Stimulated activated naive CD8-positive, alpha-beta T cell treated with anti-CD3 and anti-CD28 coated beads, Interleukin-15, Interleukin-2, amounts not matched to agents 100 U/mL and 50 U/mL, for 24 hours (primary cell): ENCODE measurements around the gene UMAD1.
A peak's percentile ranks its signal among the peaks of the same experiment; 100 is the strongest.

Experiments
- ATAC-seq: fragments of 150-1000 bp; cut with Tn5 transposase; one replicate; pipeline ENCODE4 v1.10.0; 2021
- DNase-seq: peaks from one replicate; pipeline ENCODE4 v3.0.0; 2021

UMAD1 gene

GRCh38 chr7:7830122-7830878 is 189.7 kb downstream of the UMAD1 start:
- ATAC-seq (no peak), DNase-seq (no peak)

GRCh38 chr7:7832518-7832917 is 192.0 kb downstream of the UMAD1 start:
- DNase-seq: no peak
- ATAC-seq: no peak

GRCh38 chr7:7834761-7835160 is 194.2 kb downstream of the UMAD1 start:
- ATAC-seq (no peak), DNase-seq (no peak)

- ATAC-seq: no peak
- no peak for DNase-seq
Observed at GRCh38 chr7:7841027-7841426, 200.5 kb downstream of the UMAD1 start.

- ATAC-seq: no peak
- DNase-seq: no peak
Observed at GRCh38 chr7:7843240-7843639, 202.7 kb downstream of the UMAD1 start.

GRCh38 chr7:7843972-7844371 is 203.4 kb downstream of the UMAD1 start:
- no peak for ATAC-seq
- DNase-seq: no peak

- no peak for DNase-seq
- no peak for ATAC-seq
Observed at GRCh38 chr7:7848246-7848645, 207.7 kb downstream of the UMAD1 start.

GRCh38 chr7:7848892-7849291 is 208.3 kb downstream of the UMAD1 start:
- ATAC-seq (no peak), DNase-seq (no peak)

- ATAC-seq (no peak), DNase-seq (no peak)
Observed at GRCh38 chr7:7850150-7850549, 209.6 kb downstream of the UMAD1 start.

GRCh38 chr7:7851381-7851780 is 210.8 kb downstream of the UMAD1 start:
- ATAC-seq (peak; percentile 55), DNase-seq (no peak)

GRCh38 chr7:7851991-7852390 is 211.4 kb downstream of the UMAD1 start:
- DNase-seq (no peak), ATAC-seq (no peak)

- DNase-seq (no peak), ATAC-seq (no peak)
Observed at GRCh38 chr7:7857143-7857583, 216.6 kb downstream of the UMAD1 start.

GRCh38 chr7:7858559-7858958 is 218.0 kb downstream of the UMAD1 start:
- ATAC-seq (no peak), DNase-seq (no peak)

GRCh38 chr7:7859411-7859810 is 218.9 kb downstream of the UMAD1 start:
- ATAC-seq: no peak
- no peak for DNase-seq

GRCh38 chr7:7861211-7861633 is 220.7 kb downstream of the UMAD1 start:
- DNase-seq: no peak
- ATAC-seq: peak; percentile 73

GRCh38 chr7:7862393-7862792 is 221.8 kb downstream of the UMAD1 start:
- no peak for DNase-seq
- ATAC-seq: no peak

GRCh38 chr7:7867846-7868571 is 227.5 kb downstream of the UMAD1 start:
- no peak for DNase-seq
- ATAC-seq: no peak

- DNase-seq: no peak
- ATAC-seq: no peak
Observed at GRCh38 chr7:7868572-7868899, 228.0 kb downstream of the UMAD1 start.

- no peak for DNase-seq
- no peak for ATAC-seq
Observed at GRCh38 chr7:7869036-7869435, 228.5 kb downstream of the UMAD1 start.

GRCh38 chr7:7869651-7870050 is 229.1 kb downstream of the UMAD1 start:
- ATAC-seq: no peak
- no peak for DNase-seq

GRCh38 chr7:7870555-7870954 is 230.0 kb downstream of the UMAD1 start:
- DNase-seq (no peak), ATAC-seq (no peak)

- no peak for ATAC-seq
- DNase-seq: no peak
Observed at GRCh38 chr7:7876419-7876818, 235.9 kb downstream of the UMAD1 start.

GRCh38 chr7:7881581-7881980 is 241.0 kb downstream of the UMAD1 start:
- DNase-seq (no peak), ATAC-seq (no peak)

GRCh38 chr7:7882888-7883287 is 242.3 kb downstream of the UMAD1 start:
- no peak for DNase-seq
- no peak for ATAC-seq
